GM23248 (cell line): Measurements from ENCODE around the gene PDCD5. TPM values are rescaled to one million over a fixed set of nuclear protein-coding genes. Genes with fewer than 3 reads are reported as not detected.
"Not testable (repeated sequence)": the region's sequence is repeated elsewhere in the genome, so short reads cannot be mapped to it uniquely, and the experiment has no call there.

Experiments
- DNase-seq: peaks from one replicate; pipeline ENCODE4 v3.0.0-alpha.2; 2015
- H2AFZ ChIP-seq: fragments of 200-600 bp; sonication (generic); 2 replicates; pipeline ENCODE4 v1.6.1; 2016; ENCODE audit warnings: antibody characterized with exemption
- H3F3A ChIP-seq: fragments of 200-600 bp; sonication (generic); 2 replicates; pipeline ENCODE4 v1.6.1; 2016; ENCODE audit warnings: mild to moderate bottlenecking, antibody characterized with exemption, mixed run types; ENCODE audit not compliant: insufficient read depth
- H3K27ac ChIP-seq: fragments of 200-600 bp; sonication (generic); 2 replicates; pipeline ENCODE4 v1.5.1; 2016; ENCODE audit warnings: mild to moderate bottlenecking
- H3K27me3 ChIP-seq: fragments of 200-600 bp; sonication (generic); replicated peaks from 2 replicates; pipeline ENCODE4 v1.6.1; 2016; ENCODE audit warnings: mild to moderate bottlenecking; ENCODE audit not compliant: insufficient read depth
- H3K36me3 ChIP-seq: fragments of 200-600 bp; sonication (generic); 2 replicates; pipeline ENCODE4 v1.6.1; 2016; ENCODE audit warnings: low read depth, mild to moderate bottlenecking
- H3K4me1 ChIP-seq: fragments of 200-600 bp; sonication (generic); 2 replicates; pipeline ENCODE4 v1.6.1; 2016; ENCODE audit warnings: mild to moderate bottlenecking; ENCODE audit not compliant: insufficient read depth
- H3K4me2 ChIP-seq: fragments of 200-600 bp; sonication (generic); one replicate; pipeline ENCODE4 v1.6.1; 2016; ENCODE audit warnings: mild to moderate bottlenecking; ENCODE audit not compliant: unreplicated experiment
- H3K4me3 ChIP-seq: fragments of 200-600 bp; sonication (generic); 2 replicates; pipeline ENCODE4 v1.5.1; 2016; ENCODE audit warnings: mild to moderate bottlenecking
- H3K79me2 ChIP-seq: fragments of 200-600 bp; sonication (generic); 2 replicates; pipeline ENCODE4 v1.6.1; 2016; ENCODE audit warnings: mild to moderate bottlenecking; ENCODE audit not compliant: insufficient read depth
- H3K9ac ChIP-seq: fragments of 200-600 bp; sonication (generic); 2 replicates; pipeline ENCODE4 v1.6.1; 2016; ENCODE audit warnings: mild to moderate bottlenecking
- H3K9me2 ChIP-seq: fragments of 200-600 bp; sonication (generic); 2 replicates; pipeline ENCODE4 v1.6.1; 2016; ENCODE audit warnings: mixed run types, mild to moderate bottlenecking, moderate library complexity; ENCODE audit not compliant: insufficient read depth
- H3K9me3 ChIP-seq: fragments of 200-600 bp; sonication (generic); one replicate; pipeline ENCODE4 v1.6.1; 2017; ENCODE audit warnings: low read depth
- H4K20me1 ChIP-seq: fragments of 200-600 bp; sonication (generic); 2 replicates; pipeline ENCODE4 v1.6.0; 2016; ENCODE audit not compliant: insufficient read depth
- EZH2 ChIP-seq: fragments of 200-600 bp; sonication (generic); IDR thresholded peaks from 2 replicates; pipeline ENCODE4 v1.6.1; 2018; ENCODE audit warnings: antibody characterized with exemption, mild to moderate bottlenecking; ENCODE audit not compliant: insufficient read depth, poor library complexity, severe bottlenecking
- EZH2phosphoT487 ChIP-seq: fragments of 200-600 bp; sonication (generic); IDR thresholded peaks from 2 replicates; pipeline ENCODE4 v1.6.1; 2018; ENCODE audit warnings: antibody characterized with exemption, moderate library complexity, mild to moderate bottlenecking, low read depth; ENCODE audit not compliant: insufficient read depth
- WGBS, 2 experiments: methylation state at CpG; one replicate each; pipeline ENCODE4 v1.1.6; 2015 to 2017; ENCODE audit warnings: low lambda C conversion rate in 2 of 2, low coverage in 1 of 2; ENCODE audit errors: missing lambda C conversion rate in 2 of 2; 5-methylcytosine and 5-hydroxymethylcytosine counted together
- in situ Hi-C: fragments of 300-500 bp; cut with MboI; formaldehyde crosslinking; loops from 2 replicates; pipeline ENCODE4 v1.15.0; 2020
- polyA plus RNA-seq: library from polyadenylated mRNA; unstranded; fragments of >200 nt; fragmentation: Nextera tagmentation; extraction: Ambion mirVana; gene quantifications from 2 replicates; pipeline ENCODE4 v1.2.1, GENCODE V29; 2016
- total RNA-seq: library from RNA; depleted of rRNA; stranded (reverse); fragments of >200 nt; shearing (Covaris generic); gene quantifications from 2 replicates; pipeline ENCODE4 v1.2.3, GENCODE V29; 2014

Gene PDCD5
- total and polyA plus RNA-seq, 2 experiments from 2014 or later, result 95.4 to 309 TPM

DNA sequence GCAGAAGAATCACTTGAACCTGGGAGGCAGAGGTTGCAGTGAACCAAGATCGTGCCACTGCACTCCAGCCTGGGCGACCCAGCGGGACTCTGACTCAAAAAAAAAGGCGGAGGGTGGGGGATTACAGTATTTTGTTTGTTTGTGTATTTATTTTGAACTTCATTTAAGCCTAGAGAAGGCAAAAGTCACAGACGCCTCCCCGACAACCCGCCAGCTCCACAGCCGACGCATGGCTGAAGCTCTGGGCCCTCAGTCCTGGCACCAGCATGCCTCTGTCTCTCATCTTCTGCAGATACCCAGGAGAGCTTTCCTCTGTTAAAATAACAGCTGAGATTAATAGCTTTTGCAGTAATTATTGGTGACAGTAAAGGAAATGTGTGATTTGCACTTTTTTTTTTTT, 17.2 kb upstream of the PDCD5 start:
- Histone ChIP-seq H3K4me1 (no peaks in the 10 kb centered on the region), H3K9ac (no peak overlapping the region), H4K20me1 (no peaks in the 10 kb centered on the region), H3K79me2 (no peaks in the 10 kb centered on the region), H2AFZ (no peak overlapping the region), H3K9me2 (no peaks in the 10 kb centered on the region), H3K9me3 (no peaks in the 10 kb centered on the region), H3F3A (no peaks in the 10 kb centered on the region), H3K27me3 (no peaks in the 10 kb centered on the region), H3K27ac (no peak overlapping the region), H3K4me2 (no peak overlapping the region), H3K4me3 (no peak overlapping the region), H3K36me3 (no peaks in the 10 kb centered on the region)
- TF ChIP-seq EZH2phosphoT487 (no peak), EZH2 (no peak)
- 71 to 80% methylated on average over 8 to 9 of the region's 9 CpGs for WGBS, 2 experiments
- DNase-seq, result no peak
- in situ Hi-C loops, result loop anchor here (25.0 kb wide), 1 partner anchor 226 kb away; the partner anchor contains the start of gene ZNF507

DNA sequence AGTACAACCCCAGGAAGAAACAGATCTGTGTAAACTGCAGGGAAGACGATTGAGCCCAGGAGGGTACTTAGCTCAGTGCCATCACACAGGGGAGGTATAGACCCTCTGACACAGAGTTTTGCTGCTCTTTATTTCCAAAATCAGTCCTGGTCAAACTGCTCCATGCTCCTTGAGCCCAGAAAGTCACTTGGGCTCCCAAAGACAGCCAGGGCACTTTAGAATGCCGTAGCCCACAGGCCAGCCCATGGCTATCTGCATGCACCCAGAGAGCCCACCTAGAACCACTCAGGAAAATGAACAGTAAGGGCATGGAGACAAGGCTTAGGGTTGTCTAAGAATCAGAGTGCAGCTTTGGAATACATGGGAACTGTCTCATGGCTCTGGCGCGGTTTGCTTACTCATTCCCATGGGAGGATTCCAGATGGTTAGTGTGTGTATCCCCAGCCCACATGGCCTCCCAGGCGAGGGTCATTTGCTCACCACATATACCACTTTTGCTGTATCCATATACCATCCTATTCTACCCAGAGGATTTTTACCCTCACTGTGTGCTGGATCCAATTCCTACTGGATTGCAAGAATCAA, 14.7 kb upstream of the PDCD5 start:
- in situ Hi-C loops, result loop anchor here (25.0 kb wide), 1 partner anchor 229 kb away; the partner anchor contains the start of gene ZNF507
- H3K4me2 ChIP-seq, result no peak overlapping the region
- no peaks in the 10 kb centered on the region for H3K9me3 ChIP-seq
- no peak overlapping the region for H3K27ac ChIP-seq
- no peaks in the 10 kb centered on the region for H3K4me1 ChIP-seq
- no peaks in the 10 kb centered on the region for H3K36me3 ChIP-seq
- H2AFZ ChIP-seq, result no peak overlapping the region
- H3K9ac ChIP-seq, result no peak overlapping the region
- peak; percentile 50 for DNase-seq
- H3F3A ChIP-seq, result no peaks in the 10 kb centered on the region
- H3K79me2 ChIP-seq, result no peaks in the 10 kb centered on the region
- no peaks in the 10 kb centered on the region for H3K27me3 ChIP-seq
- TF ChIP-seq EZH2 (no peak), EZH2phosphoT487 (no peak)
- no peak overlapping the region for H3K4me3 ChIP-seq
- 58 to 59% methylated on average over 5 of the region's 5 CpGs for whole genome bisulfite sequencing, 2 experiments
- no peaks in the 10 kb centered on the region for H3K9me2 ChIP-seq
- no peaks in the 10 kb centered on the region for H4K20me1 ChIP-seq

DNA sequence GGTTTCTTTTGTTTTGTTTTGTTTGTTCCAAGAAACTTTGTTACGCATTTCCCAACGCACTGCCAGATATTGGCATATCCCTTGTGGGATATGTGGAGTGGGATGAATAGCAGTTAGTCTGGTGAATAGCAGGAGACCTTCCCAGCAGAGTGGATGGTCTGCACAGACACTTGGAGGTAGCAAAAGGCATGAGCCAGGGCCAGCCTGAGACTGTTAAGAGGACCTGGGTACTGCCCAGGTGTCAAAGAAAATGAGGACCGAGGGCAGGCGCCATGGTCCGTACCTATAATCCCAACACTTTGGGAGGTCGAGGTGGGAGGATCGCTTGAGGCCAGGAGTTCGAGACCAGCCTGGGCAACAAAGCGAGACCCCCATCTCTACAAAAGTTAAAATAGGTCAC, 13.5 kb upstream of the PDCD5 start:
- in situ Hi-C loops, result loop anchor here (25.0 kb wide), 1 partner anchor 230 kb away; the partner anchor contains the start of gene ZNF507
- DNase-seq, result no peak
- H3K4me2 ChIP-seq, result no peak overlapping the region
- H3K36me3 ChIP-seq, result no peaks in the 10 kb centered on the region
- no peaks in the 10 kb centered on the region for H3K9me3 ChIP-seq
- no peaks in the 10 kb centered on the region for H3K4me1 ChIP-seq
- H3K79me2 ChIP-seq, result no peaks in the 10 kb centered on the region
- TF ChIP-seq EZH2phosphoT487 (no peak), EZH2 (no peak)
- no peak overlapping the region for H3K9ac ChIP-seq
- H2AFZ ChIP-seq, result no peak overlapping the region
- H3K9me2 ChIP-seq, result no peaks in the 10 kb centered on the region
- no peaks in the 10 kb centered on the region for H3F3A ChIP-seq
- H4K20me1 ChIP-seq, result no peaks in the 10 kb centered on the region
- 74 to 77% methylated on average over 9 of the region's 9 CpGs for WGBS, 2 experiments
- H3K27ac ChIP-seq, result no peak overlapping the region
- no peak overlapping the region for H3K4me3 ChIP-seq
- no peaks in the 10 kb centered on the region for H3K27me3 ChIP-seq

DNA sequence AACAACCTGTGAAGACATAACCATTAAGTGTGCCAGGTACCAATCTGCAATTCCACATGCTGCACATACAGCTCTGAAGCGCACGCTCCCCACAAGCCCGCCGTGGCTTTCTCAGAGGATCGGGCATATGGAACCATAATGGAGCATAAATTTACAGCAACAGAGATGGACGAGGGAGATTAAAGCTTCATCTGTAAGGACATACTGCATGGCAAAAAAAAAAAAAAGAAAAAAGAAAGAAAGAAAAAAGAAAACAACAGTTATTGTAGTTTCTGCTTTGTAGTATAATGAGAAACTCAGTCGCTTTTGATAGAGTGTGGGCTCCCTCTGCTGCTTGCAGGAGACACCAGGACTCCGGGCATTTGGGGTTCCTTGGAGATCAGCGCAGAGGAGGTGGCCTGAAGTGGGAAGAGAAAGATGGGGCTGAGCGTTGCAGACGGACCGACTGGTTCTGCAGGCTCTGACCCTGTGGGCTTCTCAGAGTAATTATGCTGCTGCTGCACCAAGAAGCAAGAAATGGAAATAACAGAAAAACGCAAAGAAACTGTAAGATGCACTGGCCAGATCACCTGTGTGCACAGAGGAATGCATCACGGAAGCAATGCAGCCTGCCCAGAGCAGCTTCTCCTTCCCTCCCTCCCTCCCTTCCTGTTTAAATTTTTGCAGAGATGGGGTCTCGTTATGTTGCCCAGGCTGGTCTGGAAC, 10.8 kb upstream of the PDCD5 start:
- Histone ChIP-seq H2AFZ (peak overlapping the region; percentile 58), H3K4me3 (peak overlapping the region; percentile 56), H3K27me3 (no peaks in the 10 kb centered on the region), H3K36me3 (no peaks in the 10 kb centered on the region), H3K4me2 (peak overlapping the region; percentile 67), H3K27ac (no peak overlapping the region), H3K9ac (no peak overlapping the region), H3K4me1 (no peaks in the 10 kb centered on the region), H3K79me2 (no peaks in the 10 kb centered on the region), H4K20me1 (no peaks in the 10 kb centered on the region), H3F3A (no peaks in the 10 kb centered on the region), H3K9me3 (no peaks in the 10 kb centered on the region), H3K9me2 (no peaks in the 10 kb centered on the region)
- no peak for TF ChIP-seq EZH2
- no peak for TF ChIP-seq EZH2phosphoT487
- 7 to 10% methylated on average over 15 of the region's 15 CpGs for WGBS, 2 experiments
- peak; percentile 80 for DNase-seq
- in situ Hi-C loops, result loop anchor here (25.0 kb wide), 1 partner anchor 233 kb away; the partner anchor contains the start of gene ZNF507

DNA sequence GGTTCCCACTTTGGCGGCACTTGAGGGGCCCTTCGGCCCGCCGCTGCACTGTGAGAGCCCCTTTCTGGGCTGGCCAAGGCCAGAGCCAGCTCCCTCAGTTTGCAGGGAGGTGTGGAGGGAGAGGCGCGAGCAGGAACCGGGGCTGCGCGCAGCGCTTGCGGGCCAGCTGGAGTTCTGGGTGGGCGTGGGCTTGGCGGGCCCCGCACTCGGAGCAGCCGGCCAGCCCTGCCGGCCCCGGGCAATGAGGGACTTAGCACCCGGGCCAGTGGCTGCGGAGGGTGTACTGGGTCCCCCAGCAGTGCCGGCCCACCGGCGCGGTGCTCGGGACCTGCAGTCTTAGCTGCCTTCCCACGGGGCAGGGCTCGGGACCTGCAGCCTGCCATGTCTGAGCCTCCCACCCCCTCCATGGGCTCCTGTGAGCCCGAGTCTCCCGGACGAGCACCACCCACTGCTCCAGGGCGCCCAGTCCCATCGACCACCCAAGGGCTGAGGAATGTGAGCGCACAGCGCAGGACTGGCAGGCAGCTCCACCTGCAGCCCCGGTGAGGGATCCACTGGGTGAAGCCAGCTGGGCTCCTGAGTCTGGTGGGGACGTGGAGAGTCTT, 9.4 kb upstream of the PDCD5 start:
- H3K27ac ChIP-seq, H4K20me1 ChIP-seq, H3K27me3 ChIP-seq, H3K4me2 ChIP-seq, H3K79me2 ChIP-seq, DNase-seq, H2AFZ ChIP-seq, H3F3A ChIP-seq, H3K9ac ChIP-seq, H3K4me3 ChIP-seq, H3K36me3 ChIP-seq, H3K9me3 ChIP-seq, H3K9me2 ChIP-seq, H3K4me1 ChIP-seq: not testable (repeated sequence)
- in situ Hi-C loops, result loop anchor here (25.0 kb wide), 1 partner anchor 234 kb away; the partner anchor contains the start of gene ZNF507
- WGBS, 2 experiments, result 77 to 79% methylated on average over 19 to 33 of the region's 36 CpGs

DNA sequence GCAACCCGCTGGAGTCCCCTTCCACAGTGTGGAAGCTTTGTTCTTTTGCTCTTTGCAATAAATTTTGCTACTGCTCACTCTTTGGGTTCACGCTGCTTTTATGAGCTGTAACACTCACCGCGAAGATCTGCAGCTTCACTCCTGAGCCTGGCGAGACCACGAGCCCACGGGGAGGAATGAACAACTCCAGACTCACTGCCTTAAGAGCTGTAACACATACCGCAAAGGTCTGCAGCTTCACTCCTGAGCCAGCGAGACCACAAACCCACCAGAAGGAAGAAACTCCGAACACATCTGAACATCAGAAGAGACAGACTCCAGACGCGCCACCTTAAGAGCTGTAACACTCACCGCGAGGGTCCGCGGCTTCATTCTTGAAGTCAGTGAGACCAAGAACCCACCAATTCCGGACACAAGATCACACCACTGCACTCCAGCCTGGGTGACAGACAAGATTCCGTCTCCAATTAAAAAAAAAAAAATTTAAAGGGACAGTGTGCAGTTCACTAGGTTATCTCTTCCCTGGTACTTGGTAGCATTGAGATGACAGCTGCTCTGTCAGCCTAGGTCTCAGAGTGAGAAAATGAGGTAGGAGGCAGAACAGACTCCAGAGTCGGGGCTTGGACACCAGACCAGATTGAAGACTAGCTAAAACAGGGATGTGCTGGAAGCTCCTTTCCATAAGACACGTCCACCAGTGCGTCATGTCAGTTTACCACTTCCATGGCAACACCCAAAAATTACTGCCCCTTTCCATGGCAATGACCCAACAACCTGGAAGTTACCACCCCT, 8.1 kb upstream of the PDCD5 start:
- not testable (repeated sequence) for H4K20me1 ChIP-seq, H3F3A ChIP-seq
- in situ Hi-C loops, result loop anchor here (25.0 kb wide), 1 partner anchor 236 kb away; the partner anchor contains the start of gene ZNF507

More for the DNA sequence above, 8.1 kb upstream of the PDCD5 start:
- H3K4me1 ChIP-seq, H3K9ac ChIP-seq, H2AFZ ChIP-seq, H3K4me3 ChIP-seq, H3K9me2 ChIP-seq, H3K79me2 ChIP-seq, H3K27ac ChIP-seq, H3K36me3 ChIP-seq, H3K4me2 ChIP-seq, H3K27me3 ChIP-seq, H3K9me3 ChIP-seq: not testable (repeated sequence)
- peak; percentile 6 for DNase-seq
- 64 to 65% methylated on average over 21 of the region's 21 CpGs for WGBS, 2 experiments
